ENCODE results near the gene ZNF205. TPM values are rescaled to one million over a fixed set of nuclear protein-coding genes. Genes with fewer than 3 reads are reported as not detected.

Gene ZNF205
- total and polyA plus RNA-seq, 10 of the 15 experiments (the other 5 are each of a cell fraction or from before 2014, with no cell fraction given) = 0.26 to 1.5 (median 0.78) TPM; not detected in 2

GRCh38 chr16:3099395-3099731 is 13.0 kb upstream of the ZNF205 start:
- no peak for DNase-seq (ENCODE audit: low read depth, low spot score)
- Histone ChIP-seq H3K36me3 (ENCODE audit: control insufficient read depth in 2 of 2, insufficient read depth in 2 of 2, low read length in 1 of 2) (no peaks in the 10 kb centered on the region), H3K4me1 (ENCODE audit: control insufficient read depth, insufficient read depth, low read length) (peaks cover 29% of the 10 kb centered on the region), H3K27ac (ENCODE audit: control insufficient read depth, insufficient read depth) (no peak overlapping the region), H4K20me1 (ENCODE audit: control insufficient read depth, insufficient read depth) (no peaks in the 10 kb centered on the region), H3K27me3 (replicated peaks in 1 of 2; ENCODE audit: control insufficient read depth in 2 of 2, insufficient read depth in 2 of 2, low read length in 1 of 2) (no peaks in the 10 kb centered on the region), H3K4me2 (ENCODE audit: control insufficient read depth, insufficient read depth) (no peak overlapping the region), H3K79me2 (ENCODE audit: control insufficient read depth, insufficient read depth, low read length) (no peaks in the 10 kb centered on the region), H3K9me3 (replicated peaks; ENCODE audit: control insufficient read depth, insufficient read depth, low read length) (no peaks in the 10 kb centered on the region), H3K4me3 (no peak overlapping the region), H2AFZ (ENCODE audit: control insufficient read depth, low read depth, low read length) (peak overlapping the region; percentile 83), H3K9ac (ENCODE audit: control insufficient read depth, insufficient read depth, low read length) (no peak overlapping the region)
- BruUV-seq (replicated peaks) = no TSS peak
- TF ChIP-seq BRCA1 (IDR thresholded peaks at IDR 0.05; ENCODE audit: low read depth, low read length) (no peak), EGR1 (IDR thresholded peaks at IDR 0.05; ENCODE audit: borderline replicate concordance in 1 of 2, low read depth in 2 of 2, low read length in 2 of 2) (no peak), WRNIP1 (IDR thresholded peaks at IDR 0.05; ENCODE audit: borderline replicate concordance, low read depth, low read length) (no peak), BHLHE40 (IDR thresholded peaks at IDR 0.05; ENCODE audit: borderline replicate concordance in 1 of 2, low read depth in 2 of 2, low read length in 1 of 2) (peak in 1 of 2 experiments; percentile 13; a peak in 1 of 4 replicates), IKZF1 (conservative IDR thresholded peaks at IDR 0.05) (no peak), YBX1 (IDR thresholded peaks at IDR 0.05) (no peak), BMI1 (IDR thresholded peaks at IDR 0.05; ENCODE audit: borderline replicate concordance) (no peak), E2F4 (IDR thresholded peaks at IDR 0.05; ENCODE audit: low read depth, low read length) (no peak)
- ChIA-PET POLR2A (interaction anchor here (0.7 to 1.7 kb wide), 6 partner anchors 30 to 240 kb away, joined by 3 to 10 read pairs (median 4); no protein-coding TSS in a partner anchor), CTCF (interaction anchor here (1.7 to 21.2 kb wide), 3 partner anchors 22 to 67 kb away, joined by 4 to 396 read pairs (median 20); no protein-coding TSS in a partner anchor), RAD21 (ENCODE audit: unreplicated experiment) (interaction anchor here (1.9 to 5.3 kb wide), 3 partner anchors 30 to 33 kb away, joined by 6 to 55 read pairs (median 38); partner anchors contain the start of gene IL32), SMC1A (ENCODE audit: uncharacterized antibody, unreplicated experiment) (interaction anchor here (7.4 kb wide), 1 partner anchor 30 kb away, joined by 67 read pairs; no protein-coding TSS in a partner anchor)
- FAIRE-seq = no peak
- WGBS (ENCODE audit: insufficient coverage, insufficient replicate concordance, low lambda C conversion rate, missing lambda C conversion rate) = 58% methylated on average over 5 of the region's 5 CpGs
- in situ Hi-C loops (cut with MboI) (loop anchor here (5.0 kb wide), 1 partner anchor 37 kb away; no protein-coding TSS in a partner anchor), intact Hi-C loops (cut with micrococcal nuclease; ENCODE audit: unreplicated experiment) (no loop called here)
- no peak for ATAC-seq

Measured in GM12878 (cell line).